Fibroblast of lung (primary cell): ENCODE results near the gene TLE1. TPM values are rescaled to one million over a fixed set of nuclear protein-coding genes. Genes with fewer than 3 reads are reported as not detected.

Source experiments
- DNase-seq, 2 donors: peaks; one replicate each; pipeline versions ENCODE4 v3.0.0 to v3.0.0-alpha.2; 2010; ENCODE audit warnings: low read depth in 2 of 2
- H2AFZ ChIP-seq: 2 replicates; pipeline ENCODE4 v1.5.1; 2012; ENCODE audit warnings: low read length, control low read depth, inconsistent platforms
- H3K27ac ChIP-seq: 2 replicates; pipeline ENCODE4 v1.5.1; 2011; ENCODE audit warnings: low read length, control low read depth; ENCODE audit not compliant: insufficient read depth
- H3K27me3 ChIP-seq: 2 replicates; pipeline ENCODE4 v1.5.1; 2011; ENCODE audit warnings: mild to moderate bottlenecking, low read length; ENCODE audit not compliant: control insufficient read depth, insufficient read depth
- H3K36me3 ChIP-seq: 2 replicates; pipeline ENCODE4 v1.5.1; 2011; ENCODE audit warnings: low read length; ENCODE audit not compliant: control insufficient read depth, insufficient read depth
- H3K4me1 ChIP-seq: 2 replicates; pipeline ENCODE4 v1.5.1; 2011; ENCODE audit warnings: low read length; ENCODE audit not compliant: control insufficient read depth, insufficient read depth; ENCODE audit errors: extremely low read depth
- H3K4me2 ChIP-seq: 2 replicates; pipeline ENCODE4 v1.5.1; 2011; ENCODE audit warnings: low read length, control low read depth; ENCODE audit not compliant: insufficient read depth; ENCODE audit errors: extremely low read depth
- H3K4me3 ChIP-seq, 4 experiments: fragments of 200-600 bp in 1 of 4; sonication (generic) in 1 of 4; replicated peaks in 1 of 4; 2 replicates each; pipeline ENCODE4 v1.5.1; 2011 to 2016; ENCODE audit warnings: low read length in 4 of 4, low read depth in 3 of 4, mild to moderate bottlenecking in 3 of 4, control low read depth in 2 of 4, inconsistent platforms in 1 of 4, mixed read lengths in 1 of 4; ENCODE audit not compliant: insufficient read depth in 1 of 4; ENCODE audit errors: control extremely low read depth in 1 of 4
- H3K79me2 ChIP-seq: 2 replicates; pipeline ENCODE4 v1.5.1; 2012; ENCODE audit warnings: mild to moderate bottlenecking, low read length, inconsistent platforms; ENCODE audit not compliant: control insufficient read depth, insufficient read depth
- H3K9ac ChIP-seq: 2 replicates; pipeline ENCODE4 v1.5.1; 2011; ENCODE audit warnings: mild to moderate bottlenecking, low read length, control low read depth; ENCODE audit not compliant: insufficient read depth
- H3K9me3 ChIP-seq: 2 replicates; pipeline ENCODE4 v1.5.1; 2012; ENCODE audit warnings: low read depth, low read length; ENCODE audit not compliant: control insufficient read depth, insufficient read depth
- H4K20me1 ChIP-seq: 2 replicates; pipeline ENCODE4 v1.5.1; 2011; ENCODE audit warnings: low read length; ENCODE audit not compliant: control insufficient read depth, insufficient read depth; ENCODE audit errors: extremely low read depth
- CTCF ChIP-seq, 2 donors: IDR thresholded peaks in 1 of 2; conservative IDR thresholded peaks in 1 of 2; 1 replicate in 1 of 2; 2 replicates in 1 of 2; pipeline ENCODE4 v1.5.1; 2011 to 2012; ENCODE audit warnings: low read length in 2 of 2, control low read depth in 1 of 2, inconsistent platforms in 1 of 2, low read depth in 1 of 2, mild to moderate bottlenecking in 1 of 2
- EZH2 ChIP-seq: IDR thresholded peaks from 2 replicates; pipeline ENCODE4 v1.5.1; 2012; ENCODE audit warnings: low read length, control low read depth, mild to moderate bottlenecking; ENCODE audit errors: missing control alignments
- polyA plus RNA-seq, 2 donors: library from polyadenylated mRNA; depleted of rRNA in 1 of 2; stranded (reverse) in 1 of 2; unstranded in 1 of 2; fragments of >200 nt; gene quantifications; 2 replicates each; pipeline ENCODE4 v1.2.1, GENCODE V29; 2011 to 2012; ENCODE audit warnings: missing spikeins in 1 of 2
- total RNA-seq: library from RNA; depleted of rRNA; stranded (reverse); fragments of >200 nt; gene quantifications from 2 replicates; pipeline ENCODE4 v1.2.1, GENCODE V29; 2014

TLE1 gene
- total and polyA plus RNA-seq, 2 donors (not counting 1 experiment from before 2014, with no cell fraction given), result 29.3 to 29.7 TPM

- no peak overlapping the region for H2AFZ ChIP-seq
- no peaks in the 10 kb centered on the region for H3K36me3 ChIP-seq
- no peaks in the 10 kb centered on the region for H4K20me1 ChIP-seq
- H3K27ac ChIP-seq, result no peak overlapping the region
- TF ChIP-seq EZH2 (no peak), CTCF (conservative IDR thresholded peaks at IDR 0.05 in 1 of 2, IDR thresholded peaks at IDR 0.05 in 1 of 2; ENCODE audit: low read depth in 1 of 2, low read length in 2 of 2) (no peak)
- H3K4me1 ChIP-seq, result peaks cover 12% of the 10 kb centered on the region
- no peaks in the 10 kb centered on the region for H3K27me3 ChIP-seq
- H3K79me2 ChIP-seq, result no peaks in the 10 kb centered on the region
- no peak overlapping the region for H3K9ac ChIP-seq
- no peak overlapping the region for H3K4me3 ChIP-seq
- DNase-seq, result no peak
- H3K4me2 ChIP-seq, result no peak overlapping the region
- H3K9me3 ChIP-seq, result no peaks in the 10 kb centered on the region
Measured at GRCh38 chr9:81623778-81624177, 65.6 kb downstream of the TLE1 start.

GRCh38 chr9:81622471-81623255 is 66.7 kb downstream of the TLE1 start:
- no peak for TF ChIP-seq EZH2
- TF ChIP-seq CTCF (conservative IDR thresholded peaks at IDR 0.05 in 1 of 2, IDR thresholded peaks at IDR 0.05 in 1 of 2; ENCODE audit: low read depth in 1 of 2, low read length in 2 of 2), result no peak
- peaks cover 12% of the 10 kb centered on the region for H3K4me1 ChIP-seq

GRCh38 chr9:81621785-81622259 is 67.5 kb downstream of the TLE1 start:
- Histone ChIP-seq H3K4me1 (peaks cover 12% of the 10 kb centered on the region), H3K4me3 (no peak overlapping the region), H3K79me2 (no peaks in the 10 kb centered on the region), H3K4me2 (no peak overlapping the region), H4K20me1 (no peaks in the 10 kb centered on the region), H3K36me3 (no peaks in the 10 kb centered on the region), H3K27me3 (no peaks in the 10 kb centered on the region), H3K9ac (no peak overlapping the region), H3K9me3 (no peaks in the 10 kb centered on the region), H3K27ac (no peak overlapping the region), H2AFZ (no peak overlapping the region)
- TF ChIP-seq CTCF (conservative IDR thresholded peaks at IDR 0.05 in 1 of 2, IDR thresholded peaks at IDR 0.05 in 1 of 2; ENCODE audit: low read depth in 1 of 2, low read length in 2 of 2) (no peak), EZH2 (no peak)
- DNase-seq, result no peak

More at GRCh38 chr9:81622471-81623255, 66.7 kb downstream of the TLE1 start:
- no peak overlapping the region for H3K27ac ChIP-seq
- no peak overlapping the region for H3K4me2 ChIP-seq
- H3K79me2 ChIP-seq, result no peaks in the 10 kb centered on the region
- H3K27me3 ChIP-seq, result no peaks in the 10 kb centered on the region
- DNase-seq, result no peak
- no peaks in the 10 kb centered on the region for H4K20me1 ChIP-seq
- H3K9me3 ChIP-seq, result no peaks in the 10 kb centered on the region
- H3K4me3 ChIP-seq, result no peak overlapping the region
- H2AFZ ChIP-seq, result no peak overlapping the region
- H3K9ac ChIP-seq, result no peak overlapping the region
- H3K36me3 ChIP-seq, result no peaks in the 10 kb centered on the region
